GF-D8 (cell line): ENCODE results near the gene ADAMTSL1.

Experiments
- DNase-seq: peaks from one replicate; lab custom pipeline; 2025; lab: John Stamatoyannopoulos, UW

Gene ADAMTSL1

GRCh38 chr9:18501949-18502348 lies 28.0 kb downstream of the ADAMTSL1 start:
- DNase-seq = no peak

- no peak for DNase-seq
Measured at GRCh38 chr9:18502546-18502945, 28.6 kb downstream of the ADAMTSL1 start.

- DNase-seq = no peak
Measured at GRCh38 chr9:18504707-18505106, 30.8 kb downstream of the ADAMTSL1 start.

GRCh38 chr9:18507151-18507550 lies 33.2 kb downstream of the ADAMTSL1 start:
- no peak for DNase-seq

GRCh38 chr9:18516514-18516913 lies 42.6 kb downstream of the ADAMTSL1 start:
- no peak for DNase-seq

GRCh38 chr9:18516965-18517364 lies 43.0 kb downstream of the ADAMTSL1 start:
- DNase-seq = no peak

- DNase-seq = no peak
Measured at GRCh38 chr9:18520416-18521047, 46.6 kb downstream of the ADAMTSL1 start.

- DNase-seq = no peak
Measured at GRCh38 chr9:18526685-18527084, 52.7 kb downstream of the ADAMTSL1 start.

GRCh38 chr9:18531136-18532065 lies 57.4 kb downstream of the ADAMTSL1 start:
- DNase-seq = no peak

GRCh38 chr9:18534611-18535010 lies 60.7 kb downstream of the ADAMTSL1 start:
- no peak for DNase-seq

GRCh38 chr9:18536554-18536953 lies 62.6 kb downstream of the ADAMTSL1 start:
- no peak for DNase-seq

- DNase-seq = no peak
Measured at GRCh38 chr9:18539203-18539693, 65.3 kb downstream of the ADAMTSL1 start.

- no peak for DNase-seq
Measured at GRCh38 chr9:18542837-18543405, 69.0 kb downstream of the ADAMTSL1 start.

GRCh38 chr9:18543406-18544192 lies 69.6 kb downstream of the ADAMTSL1 start:
- no peak for DNase-seq

GRCh38 chr9:18544456-18544855 lies 70.5 kb downstream of the ADAMTSL1 start:
- DNase-seq = no peak

GRCh38 chr9:18545636-18546360 lies 71.8 kb downstream of the ADAMTSL1 start:
- no peak for DNase-seq

GRCh38 chr9:18548456-18548855 lies 74.5 kb downstream of the ADAMTSL1 start:
- DNase-seq = no peak

- no peak for DNase-seq
Measured at GRCh38 chr9:18549772-18550171, 75.8 kb downstream of the ADAMTSL1 start.

GRCh38 chr9:18550286-18550685 lies 76.3 kb downstream of the ADAMTSL1 start:
- DNase-seq = no peak

- DNase-seq = no peak
Measured at GRCh38 chr9:18554244-18554643, 80.3 kb downstream of the ADAMTSL1 start.
